Thyroid gland (tissue), 4 donors: ENCODE results near the gene HCN3. TPM values are rescaled to one million over a fixed set of nuclear protein-coding genes. Genes with fewer than 3 reads are reported as not detected.
A peak's percentile ranks its signal among the peaks of the same experiment; 100 is the strongest.

ENCODE experiments used
- DNase-seq, 2 donors: peaks; one replicate each; pipeline ENCODE4 v3.0.0-alpha.2; 2019
- H3K27ac ChIP-seq, 3 donors: fragments of 200-600 bp; sonication (generic); 1 replicate in 2 of 3; 2 replicates in 1 of 3; pipeline ENCODE4 v1.5.1; 2016 to 2019; ENCODE audit warnings: mild to moderate bottlenecking in 1 of 3, moderate library complexity in 1 of 3
- H3K27me3 ChIP-seq: fragments of 200-600 bp; sonication (generic); one replicate; pipeline ENCODE4 v1.5.1; 2019
- H3K36me3 ChIP-seq, 2 donors: fragments of 200-600 bp; sonication (generic); one replicate each; pipeline ENCODE4 v1.5.1; 2016 to 2019
- H3K4me1 ChIP-seq, 2 donors: fragments of 200-600 bp; sonication (generic); one replicate each; pipeline ENCODE4 v1.5.1; 2017 to 2019
- H3K4me3 ChIP-seq, 3 donors: fragments of 200-600 bp; sonication (generic); replicated peaks in 1 of 3; 1 replicate in 2 of 3; 2 replicates in 1 of 3; pipeline ENCODE4 v1.5.1; 2016; ENCODE audit warnings: mild to moderate bottlenecking in 1 of 3
- H3K9me3 ChIP-seq: fragments of 200-600 bp; sonication (generic); one replicate; pipeline ENCODE4 v1.5.1; 2017
- POLR2A ChIP-seq, 2 donors: fragments of 450-650 bp; IDR thresholded peaks; one replicate each; pipeline ENCODE4 v1.6.1; 2017; ENCODE audit warnings: antibody characterized with exemption in 2 of 2, mild to moderate bottlenecking in 2 of 2, moderate library complexity in 1 of 2
- WGBS, 2 donors: methylation state at CpG; one replicate each; pipeline ENCODE4 v1.1.5; 2017; 5-methylcytosine and 5-hydroxymethylcytosine counted together
- intact Hi-C: fragments of 100-400 bp; cut with DNase I; formaldehyde crosslinking; loops from one replicate; pipeline ENCODE4 v1.15.1; 2023
- total RNA-seq, 4 donors: library from RNA; depleted of rRNA; stranded (reverse); fragments of >200 nt; gene quantifications; one replicate each; pipeline ENCODE4 v1.2.3, GENCODE V29; 2016
- TF ChIP-seq, protein P1 (sequence below), 6 experiments: fragments of 200-600 bp in 3 of 6; fragments of 450-650 bp in 3 of 6; sonication (generic) in 3 of 6; IDR thresholded peaks; one replicate each; pipeline ENCODE4 v1.5.1; 2016 to 2019; ENCODE audit warnings: antibody characterized with exemption in 6 of 6, mild to moderate bottlenecking in 2 of 6, inconsistent platforms in 1 of 6, moderate library complexity in 1 of 6

HCN3 gene
- total RNA-seq, 4 donors from 2014 or later, result 1.5 to 2.9 (median 2.2) TPM

DNA sequence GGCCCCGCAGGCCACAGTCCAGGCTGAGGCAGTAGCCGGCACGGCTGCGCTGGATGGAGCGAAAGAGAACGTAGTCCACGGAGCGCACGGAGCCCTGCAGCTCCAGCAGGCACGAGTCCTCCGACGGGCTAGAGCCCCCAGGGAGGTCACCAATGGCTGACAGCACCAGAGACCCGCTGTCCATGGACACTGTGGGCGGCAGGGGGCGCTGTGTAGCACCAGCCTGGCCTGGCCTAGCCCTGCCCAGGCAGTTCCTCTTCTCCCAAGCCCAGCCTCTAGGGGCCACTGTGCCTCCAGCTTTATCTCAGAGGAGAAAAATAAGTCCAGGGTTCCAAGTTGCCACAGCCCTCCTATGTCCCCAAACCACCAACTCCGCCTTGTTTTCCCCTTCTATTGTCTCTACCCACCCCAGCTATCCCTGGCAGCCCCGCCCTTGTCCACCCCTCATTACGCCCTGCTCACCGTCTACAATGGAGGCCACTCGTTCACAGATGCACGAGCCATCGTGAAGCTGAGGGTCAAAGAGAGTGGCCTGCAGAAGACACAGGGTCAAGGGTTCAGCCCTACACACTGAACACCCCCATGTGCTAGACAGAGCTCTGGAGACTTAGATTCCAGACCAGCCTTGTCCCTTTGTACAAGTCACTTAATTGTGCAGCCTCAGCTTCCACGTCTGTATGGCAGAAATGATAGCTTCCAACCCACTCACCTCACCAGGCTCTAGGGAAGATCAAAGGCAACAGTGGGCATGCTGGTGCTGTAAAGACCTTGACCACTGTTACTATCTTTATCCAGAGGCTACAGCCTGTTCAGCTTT, 26.4 kb upstream of the HCN3 start:
- Histone ChIP-seq H3K27ac (no peak overlapping the region), H3K9me3 (no peaks in the 10 kb centered on the region), H3K27me3 (no peaks in the 10 kb centered on the region), H3K4me3 (peak overlapping the region in 1 of 3 donors; percentile 18), H3K36me3 (peaks cover 0 to 4% of the 10 kb centered on the region in 2 donors), H3K4me1 (peaks cover 14 to 25% of the 10 kb centered on the region in 2 donors)
- TF ChIP-seq, protein P1, sequence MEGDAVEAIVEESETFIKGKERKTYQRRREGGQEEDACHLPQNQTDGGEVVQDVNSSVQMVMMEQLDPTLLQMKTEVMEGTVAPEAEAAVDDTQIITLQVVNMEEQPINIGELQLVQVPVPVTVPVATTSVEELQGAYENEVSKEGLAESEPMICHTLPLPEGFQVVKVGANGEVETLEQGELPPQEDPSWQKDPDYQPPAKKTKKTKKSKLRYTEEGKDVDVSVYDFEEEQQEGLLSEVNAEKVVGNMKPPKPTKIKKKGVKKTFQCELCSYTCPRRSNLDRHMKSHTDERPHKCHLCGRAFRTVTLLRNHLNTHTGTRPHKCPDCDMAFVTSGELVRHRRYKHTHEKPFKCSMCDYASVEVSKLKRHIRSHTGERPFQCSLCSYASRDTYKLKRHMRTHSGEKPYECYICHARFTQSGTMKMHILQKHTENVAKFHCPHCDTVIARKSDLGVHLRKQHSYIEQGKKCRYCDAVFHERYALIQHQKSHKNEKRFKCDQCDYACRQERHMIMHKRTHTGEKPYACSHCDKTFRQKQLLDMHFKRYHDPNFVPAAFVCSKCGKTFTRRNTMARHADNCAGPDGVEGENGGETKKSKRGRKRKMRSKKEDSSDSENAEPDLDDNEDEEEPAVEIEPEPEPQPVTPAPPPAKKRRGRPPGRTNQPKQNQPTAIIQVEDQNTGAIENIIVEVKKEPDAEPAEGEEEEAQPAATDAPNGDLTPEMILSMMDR (IDR thresholded peaks at IDR 0.05), result peak; percentile 86 to 99 (median 99)
- TF ChIP-seq POLR2A (IDR thresholded peaks at IDR 0.05), result no peak
- WGBS, 2 donors, result 44 to 51% methylated on average over 8 of the region's 23 CpGs
- intact Hi-C loops, result loop anchor here (5.0 kb wide), 1 partner anchor 341 kb away; no protein-coding TSS in a partner anchor
- DNase-seq, result peak; percentile 91 to 94

GRCh38 chr1:155251566-155251965, 25.7 kb upstream of the HCN3 start:
- Histone ChIP-seq H3K27me3 (no peaks in the 10 kb centered on the region), H3K36me3 (peaks cover 0 to 4% of the 10 kb centered on the region in 2 donors), H3K9me3 (no peaks in the 10 kb centered on the region), H3K27ac (no peak overlapping the region), H3K4me3 (no peak overlapping the region), H3K4me1 (peaks cover 14 to 29% of the 10 kb centered on the region in 2 donors)
- intact Hi-C loops, result loop anchor here (5.0 kb wide), 1 partner anchor 341 kb away; no protein-coding TSS in a partner anchor
- 74 to 86% methylated on average over 3 to 7 of the region's 7 CpGs for WGBS, 2 donors
- no peak for DNase-seq
- no peak for TF ChIP-seq POLR2A (IDR thresholded peaks at IDR 0.05)
- TF ChIP-seq, protein P1 (IDR thresholded peaks at IDR 0.05), result no peak

DNA sequence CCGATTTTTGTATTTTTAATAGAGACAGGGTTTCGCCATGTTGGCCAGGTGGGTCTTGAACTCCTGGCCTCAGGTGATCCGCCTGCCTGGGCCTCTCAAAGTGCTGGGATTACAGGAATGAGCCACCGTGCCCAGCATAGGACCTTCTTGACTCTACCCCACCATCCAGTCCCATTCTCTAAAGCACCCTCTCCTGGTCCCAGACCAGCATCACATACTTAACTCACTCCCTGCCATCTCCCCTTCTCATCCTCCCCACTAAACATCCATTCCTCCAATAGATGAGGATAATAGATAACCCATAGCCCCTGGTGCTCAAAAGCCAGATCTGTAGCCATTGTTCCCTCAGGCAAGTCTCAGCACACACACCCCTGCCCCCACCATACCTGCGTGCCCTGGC, 24.1 kb upstream of the HCN3 start:
- WGBS, 2 donors, result 90% methylated on average over 5 of the region's 5 CpGs

GRCh38 chr1:155253797-155254196, 23.5 kb upstream of the HCN3 start:
- H3K36me3 ChIP-seq, result peaks cover 0 to 4% of the 10 kb centered on the region in 2 donors
- intact Hi-C loops, result loop anchor here (5.0 kb wide), 1 partner anchor 339 kb away; no protein-coding TSS in a partner anchor
- no peak for DNase-seq
- H3K9me3 ChIP-seq, result no peaks in the 10 kb centered on the region
- TF ChIP-seq, protein P1 (IDR thresholded peaks at IDR 0.05), result no peak
- no peak for TF ChIP-seq POLR2A (IDR thresholded peaks at IDR 0.05)
- WGBS, 2 donors, result 61 to 63% methylated on average over 5 of the region's 5 CpGs
- no peaks in the 10 kb centered on the region for H3K27me3 ChIP-seq
- H3K4me1 ChIP-seq, result peaks cover 14 to 29% of the 10 kb centered on the region in 2 donors
- no peak overlapping the region for H3K4me3 ChIP-seq
- no peak overlapping the region for H3K27ac ChIP-seq

More for the DNA sequence above, 24.1 kb upstream of the HCN3 start:
- TF ChIP-seq, protein P1 (IDR thresholded peaks at IDR 0.05), result no peak
- TF ChIP-seq POLR2A (IDR thresholded peaks at IDR 0.05), result no peak
- Histone ChIP-seq H3K9me3 (no peaks in the 10 kb centered on the region), H3K27ac (no peak overlapping the region), H3K4me1 (peaks cover 14 to 29% of the 10 kb centered on the region in 2 donors), H3K36me3 (peaks cover 0 to 3% of the 10 kb centered on the region in 2 donors), H3K27me3 (no peaks in the 10 kb centered on the region), H3K4me3 (no peak overlapping the region)
- intact Hi-C loops, result loop anchor here (5.0 kb wide), 1 partner anchor 339 kb away; no protein-coding TSS in a partner anchor
- DNase-seq, result no peak
